Cardiac septum (tissue), 1 donor: ENCODE data around the gene TUBB4B. TPM values are rescaled to one million over a fixed set of nuclear protein-coding genes. Genes with fewer than 3 reads are reported as not detected.
"Not testable (repeated sequence)": the region's sequence is repeated elsewhere in the genome, so short reads cannot be mapped to it uniquely, and the experiment has no call there.

Source experiments
- DNase-seq: peaks from one replicate; pipeline ENCODE4 v3.0.0-alpha.2; 2020; ENCODE audit warnings: low spot score
- intact Hi-C: fragments of 100-400 bp; cut with DNase I; formaldehyde crosslinking; loops from one replicate; pipeline ENCODE4 v1.14.0; 2022
- total RNA-seq: library from RNA; stranded (reverse); fragmentation: NEBNext Ultra II Directional; extraction: Animal tissue kit (Norgen Biotek cat#: 25700); gene quantifications from one replicate; pipeline ENCODE4 v1.2.1, GENCODE V29; 2021
- donor health status: DM: no; HTN: no; CAD: no.

Gene TUBB4B
- total RNA-seq, 1 donor from 2014 or later: 304 TPM

DNA sequence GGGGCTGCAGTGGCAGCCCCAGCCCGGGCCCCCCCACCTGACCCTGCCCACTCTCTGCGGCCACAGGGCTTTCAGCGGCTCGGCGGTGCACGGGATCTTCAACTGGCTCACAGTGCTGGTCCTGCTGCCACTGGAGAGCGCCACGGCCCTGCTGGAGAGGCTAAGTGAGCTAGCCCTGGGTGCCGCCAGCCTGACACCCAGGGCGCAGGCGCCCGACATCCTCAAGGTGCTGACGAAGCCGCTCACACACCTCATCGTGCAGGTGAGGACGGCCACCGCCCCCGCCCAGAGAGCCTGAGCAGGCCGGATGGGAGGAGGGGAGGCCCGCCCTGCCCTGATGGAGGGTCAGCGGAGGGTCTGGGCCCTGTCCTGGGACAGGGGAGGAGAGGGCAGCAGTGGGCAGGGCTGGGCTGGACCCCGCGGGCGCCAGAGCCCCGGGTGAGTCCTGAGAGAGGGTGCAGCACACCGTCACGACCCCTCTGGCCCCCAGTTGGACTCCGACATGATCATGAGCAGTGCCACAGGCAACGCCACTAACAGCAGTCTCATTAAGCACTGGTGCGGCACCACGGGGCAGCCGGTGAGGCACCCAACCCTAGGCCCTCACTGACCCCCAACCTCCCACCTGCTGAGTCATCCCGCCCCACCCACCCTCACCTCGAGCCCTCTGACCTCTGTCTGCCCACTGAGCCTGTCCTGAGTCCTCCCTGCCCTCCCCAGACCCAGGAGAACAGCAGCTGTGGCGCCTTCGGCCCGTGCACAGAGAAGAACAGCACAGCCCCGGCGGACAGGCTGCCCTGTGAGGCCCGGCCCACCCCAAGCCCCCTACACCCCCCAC, 7.7 kb upstream of the TUBB4B start:
- DNase-seq: no peak
- intact Hi-C loops: no loop called here

GRCh38 chr9:137234055-137234697, 6.9 kb upstream of the TUBB4B start:
- intact Hi-C loops: no loop called here
- no peak for DNase-seq

DNA sequence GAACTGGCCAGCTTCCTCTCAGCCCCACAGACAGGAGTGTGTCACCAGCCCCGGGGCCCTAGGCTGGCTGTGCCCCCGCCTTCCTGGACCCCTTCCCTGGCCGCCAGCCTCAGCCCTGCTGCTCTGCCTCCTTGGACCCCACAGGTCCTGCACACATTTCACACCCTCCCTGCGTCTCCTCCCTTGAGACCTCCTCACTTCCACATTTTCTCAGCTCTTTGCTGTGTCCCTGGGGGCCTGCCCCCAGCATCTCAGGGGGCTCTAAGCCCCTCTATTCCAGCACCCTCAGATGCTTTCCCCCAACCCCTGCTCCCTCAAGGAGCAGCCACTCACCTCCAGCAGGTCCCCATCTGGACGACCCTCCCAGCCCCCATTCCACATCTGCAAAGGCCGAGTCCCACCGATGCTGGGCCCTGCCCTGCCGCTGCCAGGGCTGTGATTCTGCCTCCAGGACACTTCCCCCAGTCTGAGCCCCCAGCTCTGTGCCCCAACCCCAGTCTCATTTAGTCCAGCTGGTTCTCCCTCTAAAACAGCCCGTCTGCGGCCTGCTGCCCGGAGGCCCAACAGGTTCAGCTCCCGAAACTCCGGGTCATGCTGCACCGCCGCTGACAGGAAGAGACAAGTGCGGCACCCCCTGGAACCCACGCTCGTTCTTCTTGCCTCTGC, 6.2 kb upstream of the TUBB4B start:
- DNase-seq: no peak
- intact Hi-C loops: no loop called here

DNA sequence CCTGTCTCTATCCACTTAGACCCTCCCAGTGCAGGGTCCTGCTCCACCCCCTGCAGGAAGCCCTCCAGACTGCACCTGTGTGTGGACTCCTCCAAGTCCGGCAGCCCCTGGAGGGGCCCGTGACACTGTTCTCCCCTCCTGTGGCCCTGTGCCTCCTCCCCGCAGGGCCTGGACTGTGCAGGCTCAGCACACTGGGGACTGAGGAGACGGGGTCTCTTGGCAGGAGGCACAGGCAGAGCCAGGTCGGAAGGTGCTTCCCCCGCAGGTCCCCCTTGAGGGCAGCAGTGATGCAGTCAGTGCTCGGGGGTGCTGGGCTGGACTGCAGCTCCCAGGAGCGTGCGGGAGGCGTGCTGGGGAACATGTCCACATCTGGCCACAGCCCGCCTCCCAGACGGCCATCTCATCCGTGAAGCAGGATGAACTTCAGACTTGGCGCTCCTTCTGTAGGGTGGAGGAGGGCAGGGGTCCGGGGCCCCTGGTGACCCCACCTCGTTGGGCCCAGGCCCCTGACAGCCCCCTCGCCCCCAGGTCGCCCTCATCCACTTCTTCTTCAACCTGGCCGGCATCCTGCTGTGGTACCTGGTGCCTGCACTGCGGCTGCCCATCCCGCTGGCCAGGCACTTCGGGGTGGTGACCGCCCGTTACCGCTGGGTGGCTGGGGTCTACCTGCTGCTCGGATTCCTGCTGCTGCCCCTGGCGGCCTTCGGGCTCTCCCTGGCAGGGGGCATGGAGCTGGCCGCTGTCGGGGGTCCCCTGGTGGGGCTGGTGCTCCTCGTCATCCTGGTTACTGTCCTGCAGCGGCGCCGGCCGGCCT, 5.5 kb upstream of the TUBB4B start:
- no peak for DNase-seq
- intact Hi-C loops: no loop called here

DNA sequence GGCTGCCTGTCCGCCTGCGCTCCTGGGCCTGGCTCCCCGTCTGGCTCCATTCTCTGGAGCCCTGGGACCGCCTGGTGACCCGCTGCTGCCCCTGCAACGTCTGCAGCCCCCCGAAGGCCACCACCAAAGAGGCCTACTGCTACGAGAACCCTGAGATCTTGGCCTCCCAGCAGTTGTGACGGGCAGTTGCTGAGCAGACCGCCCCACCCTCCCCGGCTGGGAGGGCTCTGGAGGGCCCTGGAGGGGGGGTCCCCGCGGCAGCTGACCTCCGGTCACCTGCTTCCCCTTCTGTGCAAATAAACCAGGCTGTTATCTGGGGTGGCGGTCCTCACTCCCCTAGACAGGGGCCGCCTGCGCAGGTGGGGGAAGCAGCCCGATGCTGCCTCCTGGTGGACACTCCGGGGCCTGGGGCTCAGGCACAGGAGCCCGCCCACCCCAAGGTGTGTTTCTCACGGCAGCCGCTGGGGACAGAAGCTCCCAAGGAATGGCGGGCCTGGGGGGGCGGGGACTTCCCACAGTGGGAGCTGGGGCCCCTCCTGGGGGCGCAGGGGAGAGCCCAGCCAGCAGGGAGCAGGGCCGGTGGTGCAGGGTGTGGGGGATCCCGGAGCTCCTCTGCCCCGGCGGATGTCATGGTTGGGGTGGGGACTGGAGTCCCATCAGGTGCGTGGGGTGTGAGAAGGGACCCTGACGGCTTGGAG, 4.7 kb upstream of the TUBB4B start:
- peak; percentile 94 for DNase-seq
- intact Hi-C loops: no loop called here

GRCh38 chr9:137236936-137237421, 4.1 kb upstream of the TUBB4B start:
- DNase-seq: no peak
- intact Hi-C loops: no loop called here

GRCh38 chr9:137237759-137238726, 3.0 kb upstream of the TUBB4B start:
- intact Hi-C loops: loop anchor here (2.0 kb wide), 1 partner anchor 13 kb away; the partner anchor contains the start of gene CYSRT1
- no peak for DNase-seq

DNA sequence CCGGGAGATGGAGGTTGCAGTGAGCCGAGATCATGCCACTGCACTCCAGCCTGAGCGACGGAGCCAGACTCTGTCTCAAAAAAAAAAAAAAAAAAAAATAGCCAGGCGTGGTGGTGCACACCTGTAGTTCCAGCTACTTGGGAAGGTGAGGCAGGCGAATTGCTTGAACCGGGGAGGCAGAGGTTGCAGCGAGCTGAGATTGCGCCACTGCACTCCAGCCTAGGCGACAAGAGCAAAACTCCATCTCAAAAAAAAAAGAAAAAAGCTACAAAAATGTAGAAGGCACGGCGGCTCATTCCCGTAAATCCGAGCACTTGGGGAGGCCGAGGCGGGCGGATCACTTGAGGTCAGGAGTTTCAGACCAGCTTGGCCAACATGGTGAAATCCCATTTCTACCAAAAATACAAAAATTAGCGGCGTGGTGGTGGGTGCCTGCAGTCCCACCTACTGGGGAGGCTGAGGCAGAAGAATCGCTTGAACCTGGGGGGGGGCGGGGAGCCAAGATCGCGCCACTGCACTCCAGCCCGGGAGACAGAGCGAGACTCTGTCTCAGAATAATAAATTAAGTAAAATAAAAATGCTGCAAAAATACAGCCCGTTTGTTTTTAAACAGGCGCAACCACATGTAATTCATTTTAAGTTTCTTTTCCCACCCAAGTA, 1.4 kb upstream of the TUBB4B start:
- intact Hi-C loops: loop anchor here (1.0 to 2.0 kb wide), 3 partner anchors 15 to 169 kb away; partner anchors contain the start of genes CYSRT1 and NELFB
- not testable (repeated sequence) for DNase-seq

DNA sequence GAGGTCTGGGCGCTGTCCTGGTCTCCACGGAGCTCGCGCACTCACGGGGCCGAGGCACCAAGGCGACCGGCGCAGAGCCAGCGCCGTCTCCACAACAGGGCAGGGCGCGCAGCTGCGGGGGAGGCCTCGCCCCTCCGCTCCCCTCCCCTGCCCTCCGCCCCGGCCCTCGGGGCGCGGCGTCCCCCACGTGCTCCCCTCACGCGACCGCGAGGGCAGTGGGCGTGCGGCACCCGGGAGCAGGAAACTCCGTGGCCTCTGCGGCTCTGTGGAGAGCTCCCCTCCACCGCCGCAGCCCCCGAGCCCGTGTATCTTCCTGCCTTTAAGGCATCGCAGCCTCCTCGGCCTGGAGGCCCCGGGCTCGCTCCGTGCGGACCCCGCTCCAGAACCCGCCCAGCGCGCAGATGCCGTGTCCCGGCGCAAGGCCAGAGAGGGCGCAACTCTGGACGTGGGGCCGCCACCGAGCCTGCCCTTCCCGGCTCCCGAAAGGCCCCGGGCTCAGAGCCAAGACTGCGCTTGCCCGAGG, 708 bp upstream of the TUBB4B start:
- intact Hi-C loops: loop anchor here (1.0 to 2.0 kb wide), 2 partner anchors 14 to 168 kb away; partner anchors contain the start of gene NELFB
- DNase-seq: peak; percentile 87

GRCh38 chr9:137241490-137242268, 592 bp downstream of the TUBB4B start:
- peak; percentile 87 for DNase-seq
- intact Hi-C loops: loop anchor here (2.0 kb wide), 1 partner anchor 13 kb away; the partner anchor contains the start of gene NELFB

DNA sequence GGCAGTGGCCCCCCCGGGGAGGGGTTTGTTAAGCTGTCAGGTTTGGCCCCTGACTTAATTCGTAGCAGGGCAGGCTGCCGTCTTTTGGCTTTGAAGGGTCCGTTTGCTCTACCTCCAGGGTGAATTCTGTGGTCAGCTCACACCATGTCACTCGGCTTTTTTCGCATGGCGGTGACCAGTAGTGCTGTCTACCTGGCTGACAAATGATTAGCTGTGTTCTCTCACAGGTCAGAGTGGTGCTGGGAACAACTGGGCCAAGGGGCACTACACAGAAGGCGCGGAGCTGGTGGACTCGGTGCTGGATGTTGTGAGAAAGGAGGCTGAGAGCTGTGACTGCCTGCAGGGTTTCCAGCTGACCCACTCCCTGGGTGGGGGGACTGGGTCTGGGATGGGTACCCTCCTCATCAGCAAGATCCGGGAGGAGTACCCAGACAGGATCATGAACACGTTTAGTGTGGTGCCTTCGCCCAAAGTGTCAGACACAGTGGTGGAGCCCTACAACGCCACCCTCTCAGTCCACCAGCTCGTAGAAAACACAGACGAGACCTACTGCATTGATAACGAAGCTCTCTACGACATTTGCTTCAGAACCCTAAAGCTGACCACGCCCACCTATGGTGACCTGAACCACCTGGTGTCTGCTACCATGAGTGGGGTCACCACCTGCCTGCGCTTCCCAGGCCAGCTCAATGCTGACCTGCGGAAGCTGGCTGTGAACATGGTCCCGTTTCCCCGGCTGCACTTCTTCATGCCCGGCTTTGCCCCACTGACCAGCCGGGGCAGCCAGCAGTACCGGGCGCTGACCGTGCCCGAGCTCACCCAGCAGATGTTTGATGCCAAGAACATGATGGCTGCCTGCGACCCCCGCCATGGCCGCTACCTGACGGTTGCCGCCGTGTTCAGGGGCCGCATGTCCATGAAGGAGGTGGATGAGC, 1.4 kb downstream of the TUBB4B start:
- intact Hi-C loops: no loop called here
- DNase-seq: no peak

DNA sequence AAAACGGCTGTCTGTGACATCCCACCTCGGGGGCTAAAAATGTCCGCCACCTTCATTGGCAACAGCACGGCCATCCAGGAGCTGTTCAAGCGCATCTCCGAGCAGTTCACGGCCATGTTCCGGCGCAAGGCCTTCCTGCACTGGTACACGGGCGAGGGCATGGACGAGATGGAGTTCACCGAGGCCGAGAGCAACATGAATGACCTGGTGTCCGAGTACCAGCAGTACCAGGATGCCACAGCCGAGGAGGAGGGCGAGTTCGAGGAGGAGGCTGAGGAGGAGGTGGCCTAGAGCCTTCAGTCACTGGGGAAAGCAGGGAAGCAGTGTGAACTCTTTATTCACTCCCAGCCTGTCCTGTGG, 2.2 kb downstream of the TUBB4B start:
- intact Hi-C loops, DNase-seq: not testable (repeated sequence)

- DNase-seq: no peak
- intact Hi-C loops: no loop called here
Measured at GRCh38 chr9:137243626-137244485, 2.8 kb downstream of the TUBB4B start.
